ENCODE data around the gene CTTNBP2. TPM values are rescaled to one million over a fixed set of nuclear protein-coding genes. Genes with fewer than 3 reads are reported as not detected.

The CTTNBP2 gene
- total RNA-seq, 1 experiment from 2014 or later = 17.6 TPM

- Histone ChIP-seq H4K5ac (ENCODE audit: insufficient read length, low read depth, low read length) (no peak overlapping the region), H3T11ph (ENCODE audit: low read length) (no peak overlapping the region), H2BK5ac (ENCODE audit: insufficient read length, low read length) (no peak overlapping the region), H2AFZ (ENCODE audit: low read length) (no peak overlapping the region), H2AK5ac (ENCODE audit: insufficient read length, low read length) (no peak overlapping the region), H3K4me1 (ENCODE audit: insufficient read depth, low read length) (no peaks in the 10 kb centered on the region), H4K20me1 (ENCODE audit: control insufficient read depth, insufficient read depth, insufficient read length) (no peaks in the 10 kb centered on the region), H3K9me3 (ENCODE audit: control insufficient read depth, low read depth, low read length) (no peaks in the 10 kb centered on the region), H3K23me2 (ENCODE audit: insufficient read length, low read depth, low read length, poor library complexity, severe bottlenecking) (no peaks in the 10 kb centered on the region), H3K18ac (ENCODE audit: insufficient read length, low read depth, low read length) (no peak overlapping the region), H2BK15ac (ENCODE audit: low read depth, low read length) (no peak overlapping the region), H2BK12ac (ENCODE audit: insufficient read length, low read depth, low read length) (no peak overlapping the region), H3K27me3 (ENCODE audit: insufficient read depth, low read length) (no peaks in the 10 kb centered on the region), H4K8ac (replicated peaks; ENCODE audit: insufficient read length, low read depth, low read length) (no peak overlapping the region), H3K4ac (ENCODE audit: low read depth, low read length) (no peak overlapping the region), H2BK20ac (ENCODE audit: low read depth, low read length, poor library complexity, severe bottlenecking) (no peak overlapping the region), H3K14ac (ENCODE audit: insufficient read depth, low read length) (no peak overlapping the region), H3K27ac (ENCODE audit: insufficient read length, low read depth, low read length) (no peak overlapping the region), H3K79me1 (ENCODE audit: insufficient read depth, low read depth, low read length, poor library complexity, severe bottlenecking) (no peaks in the 10 kb centered on the region), H3K23ac (ENCODE audit: insufficient read length, low read depth, low read length) (no peak overlapping the region), H4K91ac (ENCODE audit: insufficient read length, low read depth, low read length) (no peak overlapping the region), H2BK120ac (ENCODE audit: low read depth, low read length, poor library complexity, severe bottlenecking) (no peak overlapping the region), H3K4me2 (ENCODE audit: insufficient read depth, insufficient read length, low read length) (no peak overlapping the region), H3K56ac (ENCODE audit: insufficient read length, low read depth, low read length) (no peak overlapping the region), H3K79me2 (ENCODE audit: insufficient read depth, low read length) (no peaks in the 10 kb centered on the region), H3K9ac (ENCODE audit: extremely low read depth, insufficient read length, low read length) (no peak overlapping the region)
- H3K27ac Mint-ChIP-seq = no peak overlapping the region
- no peak for TF ChIP-seq CTCF (conservative IDR thresholded peaks at IDR 0.05)
- no peak for DNase-seq
- WGBS (ENCODE audit: extremely low coverage, insufficient read length, low lambda C conversion rate) = no CpG with 5 or more reads among the region's 2 CpGs
- peaks cover 0 to 5% (median 0%) of the 10 kb centered on the region in 3 experiments; a peak in 1 of 7 replicates for H3K36me3 Mint-ChIP-seq (ENCODE audit: insufficient read depth in 1 of 3, low read depth in 3 of 3)
- no peaks in the 10 kb centered on the region for H3K27me3 Mint-ChIP-seq (ENCODE audit: low read depth)
- no peak overlapping the region for H3K4me3 Mint-ChIP-seq
- H3K9me3 Mint-ChIP-seq = peaks cover 4% of the 10 kb centered on the region in 2 experiments; a peak in 2 of 5 replicates
- H3K4me1 Mint-ChIP-seq = no peaks in the 10 kb centered on the region
Observed at GRCh38 chr7:117912421-117912820, 39.2 kb upstream of the CTTNBP2 start.
